GM21526 (cell line): ENCODE results near the gene CUBN.

Source experiments
- ATAC-seq: cut with Tn5 transposase; IDR thresholded peaks from one replicate; pipeline ENCODE4 v1.9.1; 2021; ENCODE audit warnings: moderate library complexity; ENCODE audit not compliant: unreplicated experiment, low FRiP score

CUBN gene

GRCh38 chr10:16896993-16897392, 232.6 kb downstream of the CUBN start:
- ATAC-seq, result no peak

- no peak for ATAC-seq
These were observed 234.8 kb downstream of the CUBN start for GRCh38 chr10:16894821-16895220.

- no peak for ATAC-seq
These were observed 235.9 kb downstream of the CUBN start for GRCh38 chr10:16893664-16894063.

GRCh38 chr10:16891375-16892313, 238.0 kb downstream of the CUBN start:
- no peak for ATAC-seq

- ATAC-seq, result no peak
These were observed 238.9 kb downstream of the CUBN start for GRCh38 chr10:16890691-16891090.

- ATAC-seq, result no peak
These were observed 242.0 kb downstream of the CUBN start for GRCh38 chr10:16887565-16887964.

GRCh38 chr10:16886031-16886430, 243.6 kb downstream of the CUBN start:
- no peak for ATAC-seq

GRCh38 chr10:16884497-16884896, 245.1 kb downstream of the CUBN start:
- no peak for ATAC-seq

GRCh38 chr10:16883084-16883483, 246.5 kb downstream of the CUBN start:
- ATAC-seq, result no peak

GRCh38 chr10:16870331-16870730, 259.3 kb downstream of the CUBN start:
- no peak for ATAC-seq

- ATAC-seq, result no peak
These were observed 261.6 kb downstream of the CUBN start for GRCh38 chr10:16867990-16868389.

- no peak for ATAC-seq
These were observed 262.1 kb downstream of the CUBN start for GRCh38 chr10:16867556-16867955.

- ATAC-seq, result no peak
These were observed 262.9 kb downstream of the CUBN start for GRCh38 chr10:16866541-16867275.

- ATAC-seq, result no peak
These were observed 263.8 kb downstream of the CUBN start for GRCh38 chr10:16865766-16866165.

- ATAC-seq, result no peak
These were observed 265.8 kb downstream of the CUBN start for GRCh38 chr10:16863766-16864165.

GRCh38 chr10:16857419-16857818, 272.2 kb downstream of the CUBN start:
- ATAC-seq, result no peak

GRCh38 chr10:16856567-16856966, 273.0 kb downstream of the CUBN start:
- no peak for ATAC-seq

- no peak for ATAC-seq
These were observed 273.5 kb downstream of the CUBN start for GRCh38 chr10:16856092-16856491.

GRCh38 chr10:16854623-16855022, 275.0 kb downstream of the CUBN start:
- no peak for ATAC-seq

- ATAC-seq, result no peak
These were observed 275.8 kb downstream of the CUBN start for GRCh38 chr10:16853809-16854208.

- no peak for ATAC-seq
These were observed 276.4 kb downstream of the CUBN start for GRCh38 chr10:16853201-16853600.

- no peak for ATAC-seq
These were observed 277.0 kb downstream of the CUBN start for GRCh38 chr10:16852624-16853023.
